ENCODE measurements around the gene GLYR1.

DNA sequence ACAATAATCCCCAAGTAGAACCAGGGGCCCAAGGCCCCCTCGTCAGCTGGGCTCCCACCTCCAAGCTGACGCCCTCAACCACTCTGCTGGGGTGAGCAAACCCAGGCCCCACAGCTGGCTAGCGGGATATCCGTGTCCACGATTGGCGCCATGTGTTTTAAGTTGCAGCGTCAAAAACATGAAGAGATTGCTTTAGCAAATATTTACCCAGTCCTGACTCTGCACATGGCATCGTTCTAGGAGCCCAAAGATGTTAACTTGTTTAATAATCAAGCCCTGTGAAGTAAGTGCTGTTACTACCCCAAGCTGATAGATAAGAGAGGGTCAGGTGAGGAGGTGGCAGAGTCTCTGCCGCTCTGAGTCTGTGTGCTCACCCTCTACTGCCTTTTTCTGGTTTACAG, 58.6 kb downstream of the GLYR1 start:
- TF ChIP-seq CTCF (IDR thresholded peaks at IDR 0.05; ENCODE audit: low read depth, low read length, missing input control) (no peak), GABPA (IDR thresholded peaks at IDR 0.05 in 1 of 2, conservative IDR thresholded peaks at IDR 0.05 in 1 of 2) (no peak), REST (IDR thresholded peaks at IDR 0.05) (no peak), JUND (IDR thresholded peaks at IDR 0.05) (no peak)
